Measurements from ENCODE around the gene ZBTB7C.

The ZBTB7C gene

DNA sequence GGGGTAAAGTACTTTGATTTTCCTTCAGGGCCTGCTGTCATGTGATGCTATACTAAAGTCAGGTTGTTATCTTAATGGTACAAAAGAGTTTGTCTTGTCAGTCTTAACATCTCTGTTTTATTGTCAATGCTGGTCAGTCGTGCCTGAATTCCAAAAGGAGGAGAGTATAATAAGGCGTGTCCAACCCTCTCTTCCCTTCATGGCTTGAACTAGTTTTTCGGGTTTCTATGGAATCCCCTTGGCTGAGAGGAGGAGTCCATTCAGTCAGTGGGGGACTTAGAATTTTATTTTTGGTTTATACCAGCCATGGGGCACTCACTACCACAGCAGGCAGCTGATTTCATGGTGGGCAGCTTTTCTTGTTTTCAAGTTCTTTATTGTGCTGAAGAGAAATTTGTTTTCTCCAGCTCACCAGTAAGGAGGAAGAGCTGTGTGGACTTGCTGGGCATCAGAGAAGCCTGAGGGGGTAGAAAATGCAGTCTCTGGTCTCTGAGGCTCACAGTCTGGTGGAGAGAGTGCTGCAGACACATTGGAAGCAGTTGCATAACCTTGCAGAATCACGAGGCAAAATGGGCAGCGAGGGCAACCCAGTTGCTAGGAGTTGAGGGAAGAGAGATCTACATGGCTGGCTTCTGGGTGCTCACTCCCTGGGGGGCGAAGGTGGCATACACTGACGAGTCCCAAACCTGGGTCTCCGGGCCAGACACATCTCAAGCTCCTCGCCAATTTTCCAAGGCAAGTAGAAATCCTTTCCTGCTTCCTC is 193.1 kb downstream of the ZBTB7C start:
- DNase-seq: peak in 3 of 4 experiments; percentile 15 to 36 (median 23)

DNA sequence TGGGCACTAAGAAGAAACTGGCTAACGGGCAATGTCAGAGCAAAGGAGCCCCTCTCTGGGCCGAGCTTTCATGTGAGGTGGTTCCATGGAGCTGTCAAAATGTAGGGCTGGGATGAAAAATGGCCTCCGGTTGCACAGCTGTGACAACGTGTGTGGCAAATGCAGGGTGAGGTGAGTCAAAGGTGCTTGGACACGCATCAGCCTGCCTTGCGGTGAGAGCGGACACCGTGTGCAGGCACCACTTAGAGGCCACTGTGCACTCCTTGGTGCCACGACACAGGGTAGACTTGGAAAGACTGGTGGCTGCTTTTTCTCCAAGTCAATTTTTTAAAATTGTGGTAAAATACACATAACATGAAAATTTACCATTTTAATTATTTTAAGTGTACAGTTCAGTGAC is 195.4 kb downstream of the ZBTB7C start:
- no peak for DNase-seq

DNA sequence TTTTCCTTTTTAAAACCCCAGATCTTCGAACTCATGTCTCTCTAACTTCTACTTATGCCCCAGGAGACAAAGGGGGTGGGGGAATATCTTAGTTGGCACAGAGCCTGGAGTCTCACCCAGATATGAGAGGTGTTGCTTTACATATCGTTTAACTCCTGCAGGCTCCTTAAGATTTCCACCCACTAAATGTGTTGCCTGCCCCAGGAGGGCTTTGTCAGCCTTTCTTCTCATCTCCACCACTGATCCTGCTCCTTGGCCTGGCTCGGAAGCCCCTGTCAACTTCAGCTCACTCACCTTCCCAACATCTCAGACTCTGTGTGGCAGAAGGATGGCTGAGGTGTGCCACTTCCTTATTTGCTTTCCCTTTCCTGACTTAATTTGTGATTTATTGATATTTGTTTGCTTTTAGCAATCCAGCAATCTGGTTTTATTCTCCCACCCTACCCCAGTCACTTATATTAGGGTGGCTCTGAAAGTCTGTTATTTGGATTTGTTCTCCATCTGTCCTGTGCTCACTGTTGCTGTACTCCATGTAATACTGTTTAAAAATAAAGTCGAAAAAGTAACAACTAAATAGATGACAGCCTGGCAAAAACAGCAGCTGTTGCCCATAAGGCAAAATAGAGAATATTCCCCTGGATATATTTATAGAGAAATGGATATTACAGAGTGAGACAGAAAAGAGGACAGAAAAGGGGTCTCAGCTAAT is 200.6 kb downstream of the ZBTB7C start:
- DNase-seq: no peak

DNA sequence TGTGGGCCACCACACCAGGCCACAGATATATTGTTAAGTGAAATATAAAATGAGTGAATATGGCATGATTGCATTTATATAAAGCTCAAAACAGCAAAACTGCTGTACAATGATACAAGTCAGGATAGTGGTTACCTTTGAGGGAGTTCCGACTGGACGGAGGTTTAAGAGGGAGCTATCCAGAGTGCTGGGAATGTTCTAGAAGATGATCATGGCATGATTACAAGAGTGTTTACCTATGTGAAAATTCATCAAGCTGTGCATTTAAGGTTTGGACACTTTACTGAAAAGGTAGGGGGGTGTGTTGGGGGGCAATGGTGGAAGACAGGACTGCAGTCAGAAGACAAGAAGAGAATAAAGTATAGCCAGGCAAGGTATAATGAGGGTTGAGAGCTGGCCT is 201.4 kb downstream of the ZBTB7C start:
- DNase-seq: no peak

DNA sequence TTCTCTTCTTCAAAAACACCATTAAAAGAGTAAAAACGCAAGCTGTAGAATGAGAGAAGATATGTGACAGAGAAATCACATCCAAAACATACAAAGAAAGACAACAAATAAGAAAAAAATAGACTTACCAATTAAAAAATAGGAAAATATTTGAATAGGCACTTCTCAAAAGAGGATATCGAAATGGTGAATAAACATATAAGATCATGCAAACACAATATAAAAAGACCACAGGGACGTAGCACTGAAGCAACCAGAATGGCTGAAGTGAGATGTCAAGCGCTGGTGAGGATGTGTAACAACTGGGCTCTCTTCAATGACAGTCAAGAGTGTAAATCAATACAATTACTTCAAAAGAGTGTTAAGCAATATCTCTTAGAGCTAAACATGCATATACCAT is 202.3 kb downstream of the ZBTB7C start:
- DNase-seq: no peak

DNA sequence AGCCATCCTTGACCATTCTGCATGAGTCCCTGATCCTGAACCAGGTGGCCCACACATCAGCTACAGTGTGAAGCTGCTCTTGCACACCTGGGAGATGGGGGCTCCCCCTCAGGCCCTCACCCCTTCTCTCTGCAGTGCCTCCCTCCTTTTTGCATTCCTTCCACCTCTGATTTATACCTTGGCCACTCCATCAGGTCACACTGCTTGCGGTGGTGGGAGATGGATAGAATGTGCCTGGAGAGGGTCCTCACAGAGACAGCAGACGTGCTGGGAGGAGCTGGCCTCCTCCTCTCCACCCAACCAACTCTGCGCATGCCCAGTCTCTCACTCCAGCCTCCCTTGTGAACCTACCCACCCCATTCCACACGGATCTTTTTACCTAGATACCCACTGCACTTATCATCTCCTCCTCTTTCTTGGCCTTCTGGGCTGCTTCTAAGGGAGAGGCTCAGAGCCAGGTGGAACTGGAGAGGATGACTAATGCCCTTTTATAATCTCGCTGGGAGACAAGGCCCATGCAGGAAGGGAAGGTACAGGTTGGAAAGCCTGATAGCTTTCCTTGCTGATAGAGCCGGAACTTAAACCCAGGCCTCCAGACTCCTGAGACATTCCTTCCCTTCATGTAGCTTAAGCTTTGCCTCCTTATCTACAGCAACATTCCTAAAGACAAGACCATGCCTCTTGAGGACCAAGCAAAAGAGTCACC is 205.1 kb downstream of the ZBTB7C start:
- no peak for DNase-seq

DNA sequence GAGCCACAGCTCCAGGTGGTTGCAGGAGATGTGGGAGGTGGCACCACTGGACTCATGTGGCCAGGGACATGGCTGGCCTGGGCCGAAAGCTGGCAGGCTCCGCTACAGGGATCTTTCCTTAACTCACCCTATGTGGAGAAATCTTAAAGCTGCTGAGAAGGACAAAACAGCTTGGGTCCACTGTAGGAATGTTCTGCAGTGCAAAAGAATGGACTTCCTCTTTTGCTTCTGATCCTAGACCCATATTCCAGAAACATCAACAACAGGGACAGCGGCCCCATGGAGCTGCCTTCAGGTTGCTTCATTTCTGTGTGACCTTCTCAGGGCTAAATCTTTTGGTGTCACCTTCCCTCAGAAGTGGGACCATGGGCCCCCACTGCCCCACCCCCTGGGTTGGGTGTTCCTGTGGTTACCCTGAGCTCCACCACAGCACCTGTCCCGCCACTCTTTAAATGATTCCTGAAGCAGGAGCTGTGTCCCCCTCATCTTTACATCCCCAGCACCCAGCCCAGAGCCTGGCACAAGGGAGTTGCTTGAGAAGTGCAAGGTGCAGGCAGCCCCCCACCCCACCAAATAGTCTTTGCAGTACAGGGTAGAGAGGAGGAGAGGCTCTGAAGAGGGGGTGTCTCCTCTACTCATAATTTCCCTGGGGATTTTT is 205.8 kb downstream of the ZBTB7C start:
- no peak for DNase-seq

DNA sequence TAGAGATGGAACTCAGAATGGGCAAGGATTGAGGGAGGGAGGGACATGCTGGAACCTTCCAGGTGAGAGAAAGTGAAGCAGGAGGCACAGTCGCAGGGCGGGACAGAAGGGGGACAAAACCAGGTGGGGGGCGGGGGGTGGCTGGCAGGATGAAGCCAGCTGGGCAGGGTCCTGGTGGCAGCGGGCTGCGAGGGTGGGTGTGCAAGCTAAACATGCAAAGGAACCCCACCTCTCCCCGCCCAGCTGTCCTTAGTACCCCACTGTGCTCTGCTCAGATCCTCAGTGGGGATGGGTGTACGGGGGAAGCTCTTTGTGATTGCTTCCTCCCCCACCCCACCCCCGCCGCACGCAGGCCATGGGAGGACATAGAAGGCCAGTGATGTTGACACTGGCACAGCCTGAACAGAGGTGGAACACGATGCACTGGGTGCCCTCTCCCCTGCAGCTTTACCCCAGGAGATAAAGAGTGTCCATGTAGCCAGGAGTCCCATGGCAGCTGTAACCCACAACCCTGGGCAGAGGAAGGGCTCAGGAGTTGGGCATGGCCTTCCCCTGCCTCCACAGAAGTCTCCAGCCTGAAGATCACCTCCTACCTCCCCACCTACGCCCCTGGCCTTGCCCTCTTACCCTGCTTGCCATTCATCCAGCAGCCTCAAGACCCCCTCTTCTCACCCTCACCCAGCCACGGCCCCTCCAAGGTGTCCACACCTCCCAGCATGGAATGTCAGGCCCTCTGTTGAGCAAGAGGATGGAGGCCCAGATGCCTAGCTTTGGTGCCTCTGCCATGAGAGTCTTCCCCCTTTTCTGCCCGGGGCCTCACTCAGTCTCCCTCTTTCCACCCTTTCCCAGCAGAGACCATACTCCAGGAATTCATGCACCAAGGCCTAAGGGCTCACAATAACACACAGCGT is 206.6 kb downstream of the ZBTB7C start:
- DNase-seq: no peak

DNA sequence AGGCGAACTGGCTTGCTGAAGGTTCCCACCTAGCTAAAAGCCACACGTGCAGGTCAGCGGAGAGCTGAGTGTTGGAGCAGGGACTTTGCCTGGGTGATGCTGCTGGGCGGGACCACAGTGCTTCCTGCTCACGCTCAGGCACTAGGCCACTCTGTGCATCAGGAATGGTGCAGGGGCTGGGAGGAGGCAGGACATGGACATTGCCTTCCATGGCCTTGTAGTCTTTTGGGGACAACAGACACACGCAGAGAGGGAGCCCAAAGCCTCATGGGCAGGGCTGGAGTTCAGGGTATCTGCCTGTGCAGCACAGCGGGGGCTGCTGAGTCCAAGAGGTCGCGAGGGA is 207.2 kb downstream of the ZBTB7C start:
- no peak for DNase-seq

DNA sequence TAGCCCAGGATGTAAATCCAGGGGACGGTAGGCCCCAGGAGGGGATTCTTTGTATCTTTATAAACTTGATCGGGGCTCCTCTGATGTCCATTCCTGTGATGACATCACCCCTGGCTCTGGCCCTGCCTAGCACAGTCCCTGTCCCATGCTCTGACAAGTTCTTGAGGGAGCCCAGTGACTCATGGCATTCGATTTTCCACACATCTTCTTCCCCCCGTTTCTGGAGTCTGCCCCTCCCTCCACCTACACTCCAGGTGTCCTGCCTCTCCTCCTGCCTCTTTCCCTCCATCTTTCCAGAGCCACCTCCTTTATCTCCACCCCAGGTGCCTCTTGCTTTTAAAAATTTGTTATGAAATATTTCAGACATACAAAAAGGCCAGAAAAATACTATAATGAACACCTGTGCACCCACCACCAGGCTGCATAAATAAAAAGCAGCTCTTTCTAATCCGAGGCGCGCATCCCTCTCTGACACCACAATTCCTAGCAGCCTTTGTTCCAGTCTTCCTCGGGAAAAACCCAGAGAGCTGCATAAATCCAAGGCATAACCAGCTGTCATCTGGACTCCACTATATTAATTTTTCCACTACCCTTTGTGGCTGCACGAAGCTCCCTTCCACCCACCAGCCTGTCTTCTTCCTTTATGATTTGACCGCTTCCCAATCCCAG is 207.7 kb downstream of the ZBTB7C start:
- DNase-seq: no peak

DNA sequence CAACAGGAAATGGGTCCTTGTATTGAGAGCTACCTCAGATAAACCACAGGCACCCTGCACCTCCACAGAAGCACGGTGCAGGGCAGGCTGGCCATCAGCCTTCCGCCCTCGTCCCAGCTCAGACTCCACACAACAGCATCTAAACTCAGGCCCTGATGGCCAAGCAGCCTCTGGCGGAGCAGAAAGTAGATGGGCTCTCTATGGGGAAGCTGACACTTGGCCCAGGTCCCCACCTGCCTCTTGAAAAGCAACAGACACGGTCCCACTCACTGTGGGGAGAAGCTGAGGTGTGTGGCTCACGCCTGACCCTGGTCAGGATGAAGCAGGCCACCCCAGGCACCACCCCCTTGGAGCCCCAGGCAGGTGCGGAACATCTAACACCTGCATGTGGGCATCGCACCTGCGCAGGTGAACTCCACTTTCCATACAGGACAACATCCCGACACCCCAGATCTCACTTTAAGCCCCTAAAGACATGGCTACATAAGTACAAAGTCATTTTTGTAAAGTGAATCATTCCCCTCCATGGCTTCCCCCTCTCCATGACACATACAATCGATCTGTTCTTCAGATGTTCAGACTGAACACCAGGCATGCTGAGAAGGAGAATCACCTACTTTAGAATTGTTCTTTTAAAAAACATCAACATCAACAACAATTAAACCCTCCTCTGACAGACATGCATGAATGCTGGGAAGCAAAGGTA is 208.4 kb downstream of the ZBTB7C start:
- DNase-seq: no peak

DNA sequence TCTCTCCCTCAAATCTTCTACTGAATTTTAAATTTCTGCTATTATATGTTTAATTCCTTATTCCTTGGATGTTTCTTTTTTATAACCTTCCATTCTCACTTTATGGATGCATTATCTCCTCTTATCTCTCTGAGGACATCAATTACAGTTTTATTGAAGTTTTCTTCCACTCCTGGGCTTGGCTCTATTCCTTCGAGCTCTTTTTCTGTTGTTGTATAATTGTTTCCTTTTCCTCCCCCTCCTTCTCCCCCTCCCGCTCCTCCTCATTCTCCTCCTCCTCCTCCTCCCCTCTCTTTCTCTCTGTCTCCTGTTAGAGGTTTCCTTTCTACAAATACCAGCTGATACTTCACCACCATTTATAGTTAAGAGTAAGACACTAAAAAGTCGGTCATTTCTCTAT is 209.8 kb downstream of the ZBTB7C start:
- DNase-seq: no peak

DNA sequence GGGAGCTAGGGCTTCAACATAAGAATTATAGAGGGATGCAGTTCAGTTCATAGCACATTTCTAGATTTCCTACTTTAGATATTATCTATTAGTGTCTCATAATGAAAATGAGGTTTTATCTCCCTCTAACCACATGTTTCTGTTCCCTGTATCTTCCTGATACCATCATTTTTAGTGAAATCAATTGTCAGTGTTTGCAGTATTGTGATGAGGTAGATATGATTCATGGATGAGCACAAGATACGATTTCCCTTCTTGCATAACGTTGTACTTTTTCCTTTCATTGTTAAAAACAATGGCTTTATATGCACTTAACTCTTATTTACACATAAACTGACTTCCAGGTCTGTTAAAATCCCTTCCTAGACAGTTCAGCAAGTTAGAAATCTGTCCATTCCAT is 211.4 kb downstream of the ZBTB7C start:
- DNase-seq: peak in 1 of 4 experiments; percentile 6

DNA sequence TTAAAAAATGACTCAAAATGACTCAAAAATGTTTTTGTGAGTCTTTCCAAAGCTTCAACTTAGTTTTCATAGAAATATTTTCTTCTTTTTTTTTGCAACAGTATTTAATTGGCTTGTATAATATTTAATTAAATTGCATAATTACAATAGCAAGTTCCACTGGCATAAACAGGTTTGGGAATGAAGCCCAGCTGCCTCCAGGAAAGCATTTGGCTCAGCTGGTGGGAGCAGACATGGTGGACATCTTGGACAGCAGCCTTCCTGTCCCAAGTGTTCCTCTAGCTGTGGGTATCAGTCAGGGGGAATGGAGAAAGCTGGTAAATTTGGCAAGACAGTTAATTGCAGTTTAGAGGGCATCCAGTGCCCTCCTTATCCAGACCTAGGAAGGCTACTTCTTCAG is 213.4 kb downstream of the ZBTB7C start:
- DNase-seq: no peak

DNA sequence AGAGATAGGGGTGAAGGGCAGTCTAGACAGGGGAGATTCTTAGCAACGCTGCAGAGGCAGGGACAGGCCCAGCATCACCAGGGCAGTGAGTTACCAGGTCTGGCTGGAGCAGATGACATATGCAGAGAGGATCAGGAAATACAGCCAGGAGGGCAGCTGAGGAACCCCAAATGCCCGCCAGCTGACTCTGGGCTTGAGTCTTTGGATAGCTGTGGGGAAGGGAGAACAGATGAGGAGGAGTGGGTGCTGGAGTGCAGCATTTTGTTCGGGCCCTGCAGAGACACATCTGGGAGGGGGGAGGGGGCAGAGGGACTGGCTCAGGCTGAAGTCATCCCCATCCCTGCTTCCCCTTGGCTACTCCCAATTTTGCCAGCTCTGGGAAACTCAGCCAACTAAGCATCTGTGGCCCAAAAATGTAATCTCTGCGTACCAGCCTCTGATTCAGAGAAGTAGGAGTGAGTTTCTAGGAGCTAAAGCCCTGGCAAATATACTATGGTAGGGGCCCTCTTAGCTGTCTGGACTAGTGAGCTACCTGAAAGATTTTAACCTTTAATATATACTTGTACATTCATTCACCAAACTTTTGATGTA is 214.5 kb downstream of the ZBTB7C start:
- no peak for DNase-seq

DNA sequence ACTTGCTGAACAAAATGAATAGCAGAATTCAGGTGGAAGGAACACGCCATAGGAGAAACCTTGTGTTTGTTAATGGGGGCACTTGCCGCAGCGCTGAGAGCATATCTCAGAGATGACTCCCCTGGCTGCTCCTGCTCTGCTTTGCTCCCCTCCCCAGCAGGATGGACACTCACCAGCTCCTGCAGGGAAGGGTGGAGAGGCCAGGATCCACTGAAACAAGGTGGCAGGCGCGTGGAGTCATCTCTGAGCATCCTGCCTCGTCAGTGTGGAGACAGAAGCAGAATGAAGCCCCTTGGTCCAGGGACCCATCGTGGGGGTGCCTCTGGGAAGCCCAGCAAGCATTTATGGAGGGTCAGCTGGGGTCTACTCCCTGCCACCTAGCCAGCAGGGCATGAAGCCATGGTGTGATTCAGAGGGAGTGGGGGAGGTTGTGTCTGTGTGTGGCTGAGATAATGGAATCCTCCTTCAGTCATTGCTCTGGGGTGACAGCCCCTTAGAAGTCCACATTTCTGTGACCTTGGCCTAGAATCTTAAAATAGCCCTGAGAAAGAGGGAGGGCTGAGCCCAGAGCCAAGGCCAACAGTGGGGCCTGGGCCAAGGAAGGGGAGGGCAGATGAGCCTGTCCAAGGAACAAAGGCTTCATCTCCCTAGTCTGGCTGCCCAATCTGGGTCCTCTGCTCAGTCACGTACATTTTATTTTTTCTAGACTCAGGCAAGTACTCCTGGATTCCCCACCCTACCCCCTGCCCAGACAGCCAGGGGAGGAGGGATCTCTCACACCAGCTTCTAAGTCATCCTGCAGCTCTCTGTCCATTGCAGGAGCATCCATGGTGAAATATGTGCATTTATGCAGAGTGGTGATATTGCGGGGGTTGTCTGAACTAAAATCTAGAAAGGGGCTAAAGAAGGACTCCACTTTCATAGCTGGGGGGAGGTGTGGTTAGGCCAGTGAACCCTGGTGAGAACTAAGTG is 215.4 kb downstream of the ZBTB7C start:
- DNase-seq: no peak

DNA sequence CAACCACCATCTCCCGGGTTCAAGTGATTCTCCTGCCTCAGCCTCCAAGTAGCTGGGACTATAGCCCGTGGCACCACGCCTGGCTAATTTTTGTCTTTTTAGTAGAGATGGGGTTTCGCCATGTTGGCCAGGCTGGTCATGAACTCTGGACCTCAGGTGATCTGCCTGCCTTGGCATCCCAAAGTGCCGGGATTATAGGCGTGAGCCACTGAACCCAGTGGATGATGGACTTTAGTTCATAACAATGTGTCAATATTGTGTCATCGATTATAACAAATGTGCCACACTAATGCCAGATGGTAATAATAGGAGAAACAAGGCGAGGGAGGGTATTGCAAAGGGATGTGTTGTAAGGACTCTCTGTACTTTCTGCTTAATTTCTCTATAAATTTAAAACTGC is 216.6 kb downstream of the ZBTB7C start:
- DNase-seq: no peak

DNA sequence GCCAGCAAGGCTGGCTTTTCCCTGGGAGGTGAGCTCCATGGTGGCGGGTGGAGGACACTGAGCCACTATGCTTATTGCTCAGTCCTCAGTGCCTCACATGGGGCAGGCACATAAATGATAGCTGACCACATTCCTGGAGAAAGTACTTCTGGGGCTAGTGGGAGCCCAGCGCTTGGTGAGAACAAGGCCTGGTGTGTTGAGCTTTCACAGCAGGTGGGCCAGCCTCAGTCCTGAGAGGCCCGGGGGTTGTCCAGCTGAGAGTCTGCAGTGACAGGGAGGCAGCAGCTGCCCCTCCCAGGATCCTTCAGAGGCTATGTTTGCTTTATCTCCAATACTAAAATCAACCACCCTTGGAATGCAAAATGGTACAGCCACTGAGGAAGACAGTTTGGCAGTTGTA is 217.7 kb downstream of the ZBTB7C start:
- DNase-seq: no peak

DNA sequence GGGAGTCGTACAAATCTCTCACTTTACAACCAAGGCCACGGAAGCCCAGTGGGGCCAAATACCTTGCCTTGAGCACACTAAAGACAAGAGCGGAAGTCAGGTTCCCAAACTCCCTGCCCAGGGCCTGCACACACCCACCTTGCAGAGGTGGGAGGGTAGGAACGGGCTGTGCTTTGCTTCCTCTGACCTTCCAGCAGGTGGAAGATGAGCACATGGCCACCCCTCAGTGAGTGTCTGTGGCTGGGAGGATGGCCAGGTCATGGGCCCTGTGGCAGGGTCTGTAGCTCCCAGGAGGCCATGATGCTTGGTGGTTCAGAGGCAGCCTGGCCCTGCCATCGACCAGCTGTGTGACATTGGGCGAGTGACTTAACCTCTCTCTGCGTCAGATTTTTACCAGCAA is 218.2 kb downstream of the ZBTB7C start:
- no peak for DNase-seq
